BLaER1 treated with 17β-estradiol and CSF1 and Interleukin-3, amounts not matched to agents 10 nM and 100 nM (cell line): ENCODE measurements around the gene ANK2.
"Not testable (repeated sequence)": the region's sequence is repeated elsewhere in the genome, so short reads cannot be mapped to it uniquely, and the experiment has no call there.

Source experiments
- H3K27ac ChIP-seq, 11 experiments: shearing (Covaris generic); formaldehyde crosslinking; 2 replicates each; pipeline ENCODE4 v1.8.1; 2022
- H3K27me3 ChIP-seq, 11 experiments: shearing (Covaris generic); formaldehyde crosslinking; 2 replicates each; pipeline ENCODE4 v1.8.1; 2022
- H3K36me3 ChIP-seq, 11 experiments: shearing (Covaris generic); formaldehyde crosslinking; 2 replicates each; pipeline ENCODE4 v1.8.1; 2022
- H3K4me1 ChIP-seq, 10 experiments: shearing (Covaris generic); formaldehyde crosslinking; 2 replicates each; pipeline ENCODE4 v1.8.1; 2022
- H3K4me2 ChIP-seq, 11 experiments: shearing (Covaris generic); formaldehyde crosslinking; 2 replicates each; pipeline ENCODE4 v1.8.1; 2022
- H3K4me3 ChIP-seq, 10 experiments: shearing (Covaris generic); formaldehyde crosslinking; 2 replicates each; pipeline ENCODE4 v1.8.1; 2022
- H3K9ac ChIP-seq, 11 experiments: shearing (Covaris generic); formaldehyde crosslinking; 2 replicates each; pipeline ENCODE4 v1.8.1; 2022
- H3K9me3 ChIP-seq, 11 experiments: shearing (Covaris generic); formaldehyde crosslinking; replicated peaks in 1 of 11; 2 replicates each; pipeline ENCODE4 v1.8.1; 2022
- H4K20me1 ChIP-seq, 11 experiments: shearing (Covaris generic); formaldehyde crosslinking; 2 replicates each; pipeline ENCODE4 v1.8.1; 2022
- Cebpa-rat ChIP-seq, 11 experiments: shearing (Covaris generic); IDR thresholded peaks; 2 replicates each; pipeline ENCODE4 v1.8.1; 2022

The ANK2 gene

DNA sequence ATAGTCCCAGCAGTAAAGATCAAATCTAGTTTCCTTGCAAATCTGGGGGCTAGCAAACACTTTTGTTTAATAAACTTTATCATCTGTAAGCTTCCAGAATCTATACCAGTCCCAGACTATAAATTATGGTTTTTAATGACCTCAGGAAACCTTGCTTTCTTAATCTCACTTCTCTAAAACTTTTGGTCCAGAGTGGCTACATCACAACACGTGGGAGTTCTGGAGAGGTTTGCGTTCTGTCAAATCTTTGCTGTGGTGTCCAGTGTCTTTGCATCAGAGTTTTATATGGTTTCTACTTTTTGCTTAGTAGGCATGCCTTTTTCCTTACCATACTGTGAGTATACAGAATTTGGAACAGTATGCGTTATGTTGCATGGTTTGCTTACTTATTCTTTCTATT, 193.9 kb downstream of the ANK2 start:
- Histone ChIP-seq H3K27ac (no peak overlapping the region), H3K4me1 (no peaks in the 10 kb centered on the region), H3K9me3 (peaks cover 0 to 6% (median 0%) of the 10 kb centered on the region in 11 experiments; a peak in 1 of 22 replicates), H3K27me3 (no peaks in the 10 kb centered on the region), H4K20me1 (no peaks in the 10 kb centered on the region), H3K4me3 (no peak overlapping the region), H3K9ac (no peak overlapping the region), H3K36me3 (no peaks in the 10 kb centered on the region), H3K4me2 (no peak overlapping the region)
- no peak for TF ChIP-seq Cebpa-rat (IDR thresholded peaks at IDR 0.05)

DNA sequence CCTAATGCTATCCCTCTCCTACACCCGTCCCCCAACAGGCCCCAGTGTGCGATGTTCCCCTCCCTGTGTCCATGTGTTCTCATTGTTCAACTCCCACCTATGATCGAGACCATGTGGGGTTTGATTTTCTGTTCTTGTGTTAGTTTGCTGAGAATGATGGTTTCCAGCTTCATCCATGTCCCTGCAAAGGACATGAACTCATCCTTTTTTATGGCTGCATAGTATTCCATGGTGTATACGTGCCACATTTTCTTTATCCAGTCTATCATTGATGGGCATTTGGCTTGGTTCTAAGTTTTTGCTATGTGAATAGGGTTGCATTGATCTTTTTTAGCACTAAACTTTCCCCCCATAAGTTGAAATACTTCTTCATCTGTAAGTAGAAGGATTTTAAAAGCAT, 195.3 kb downstream of the ANK2 start:
- not testable (repeated sequence) for H3K27ac ChIP-seq, H3K9me3 ChIP-seq, H3K4me2 ChIP-seq, H3K4me1 ChIP-seq, H3K27me3 ChIP-seq, H4K20me1 ChIP-seq, H3K36me3 ChIP-seq, H3K9ac ChIP-seq, H3K4me3 ChIP-seq

DNA sequence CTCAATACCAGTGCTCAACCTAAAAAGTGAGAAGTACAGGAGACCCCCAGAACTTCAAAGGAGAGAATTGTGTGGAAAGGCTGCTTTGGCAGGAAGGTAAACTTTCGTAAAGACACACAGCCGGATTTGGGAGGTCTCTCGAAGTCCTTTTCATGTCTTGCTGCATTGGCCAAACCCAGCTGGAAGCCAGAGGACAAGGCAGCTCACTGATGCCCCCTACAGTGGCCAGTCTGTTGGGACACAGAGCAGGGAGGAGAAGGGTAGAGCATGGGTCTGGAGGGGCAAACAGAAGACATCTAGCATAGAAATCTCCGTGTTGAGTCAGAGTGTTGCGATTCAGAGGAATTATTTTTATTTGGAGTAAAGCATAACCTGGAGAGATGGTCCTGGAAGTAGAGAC, 198.9 kb downstream of the ANK2 start:
- no peaks in the 10 kb centered on the region for H3K4me1 ChIP-seq
- no peak for TF ChIP-seq Cebpa-rat (IDR thresholded peaks at IDR 0.05)
- H3K4me2 ChIP-seq: no peak overlapping the region
- H3K36me3 ChIP-seq: peaks cover 0 to 9% (median 3%) of the 10 kb centered on the region in 11 experiments; a peak in 5 of 22 replicates
- no peak overlapping the region for H3K4me3 ChIP-seq
- no peak overlapping the region for H3K27ac ChIP-seq
- no peaks in the 10 kb centered on the region for H4K20me1 ChIP-seq
- H3K9ac ChIP-seq: no peak overlapping the region
- peaks cover 11 to 27% (median 14%) of the 10 kb centered on the region in 11 experiments for H3K9me3 ChIP-seq
- H3K27me3 ChIP-seq: no peaks in the 10 kb centered on the region

DNA sequence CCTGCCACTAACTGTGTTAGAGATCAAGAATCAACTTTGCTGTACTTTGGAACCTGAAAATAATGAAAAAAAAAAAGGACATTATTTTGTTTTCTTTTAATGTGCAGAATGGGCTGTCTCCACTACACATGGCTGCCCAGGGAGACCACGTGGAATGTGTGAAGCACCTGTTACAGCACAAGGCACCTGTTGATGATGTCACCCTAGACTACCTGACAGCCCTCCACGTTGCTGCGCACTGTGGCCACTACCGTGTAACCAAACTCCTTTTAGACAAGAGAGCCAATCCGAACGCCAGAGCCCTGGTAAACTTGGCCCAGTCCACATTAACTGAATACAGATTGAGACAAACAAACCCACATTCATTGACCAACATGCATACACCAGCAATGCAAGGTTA, 206.2 kb downstream of the ANK2 start:
- peaks cover 5 to 22% (median 15%) of the 10 kb centered on the region in 10 experiments; a peak in 17 of 20 replicates for H3K4me1 ChIP-seq
- no peak overlapping the region for H3K4me3 ChIP-seq
- no peak overlapping the region for H3K9ac ChIP-seq
- peaks cover 11 to 30% (median 14%) of the 10 kb centered on the region in 11 experiments for H3K9me3 ChIP-seq
- no peak overlapping the region for H3K27ac ChIP-seq
- no peaks in the 10 kb centered on the region for H3K27me3 ChIP-seq
- no peak for TF ChIP-seq Cebpa-rat (IDR thresholded peaks at IDR 0.05)
- peaks cover 0 to 9% (median 3%) of the 10 kb centered on the region in 11 experiments; a peak in 5 of 22 replicates for H3K36me3 ChIP-seq
- H3K4me2 ChIP-seq: no peak overlapping the region
- H4K20me1 ChIP-seq: no peaks in the 10 kb centered on the region

DNA sequence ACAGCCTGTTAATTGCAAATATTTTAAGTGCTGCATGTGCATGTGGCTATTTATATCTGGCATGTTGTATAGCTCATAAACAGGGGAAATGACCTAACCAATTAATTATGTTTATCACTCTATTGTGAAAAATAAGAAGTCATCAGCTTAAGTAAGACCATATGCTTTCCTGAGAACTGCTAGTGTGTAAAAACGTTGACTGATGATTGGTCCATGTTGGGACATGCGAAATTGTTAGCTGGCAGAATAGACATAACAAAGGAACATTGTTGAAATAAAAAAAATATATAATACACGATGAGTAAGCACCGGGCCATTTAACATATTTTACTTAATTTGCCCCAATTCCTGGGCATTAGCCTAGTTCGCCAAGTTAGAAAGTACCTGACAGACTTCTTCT, 207.5 kb downstream of the ANK2 start:
- Histone ChIP-seq H3K9me3 (peaks cover 7 to 22% (median 10%) of the 10 kb centered on the region in 11 experiments), H3K27ac (no peak overlapping the region), H3K4me1 (peaks cover 5 to 22% (median 15%) of the 10 kb centered on the region in 10 experiments; a peak in 17 of 20 replicates), H3K4me3 (no peak overlapping the region), H3K36me3 (peaks cover 0 to 7% (median under 1%) of the 10 kb centered on the region in 11 experiments; a peak in 4 of 22 replicates), H4K20me1 (no peaks in the 10 kb centered on the region), H3K9ac (no peak overlapping the region), H3K4me2 (no peak overlapping the region; a peak in 1 of 22 replicates), H3K27me3 (no peaks in the 10 kb centered on the region)
- no peak for TF ChIP-seq Cebpa-rat (IDR thresholded peaks at IDR 0.05)

DNA sequence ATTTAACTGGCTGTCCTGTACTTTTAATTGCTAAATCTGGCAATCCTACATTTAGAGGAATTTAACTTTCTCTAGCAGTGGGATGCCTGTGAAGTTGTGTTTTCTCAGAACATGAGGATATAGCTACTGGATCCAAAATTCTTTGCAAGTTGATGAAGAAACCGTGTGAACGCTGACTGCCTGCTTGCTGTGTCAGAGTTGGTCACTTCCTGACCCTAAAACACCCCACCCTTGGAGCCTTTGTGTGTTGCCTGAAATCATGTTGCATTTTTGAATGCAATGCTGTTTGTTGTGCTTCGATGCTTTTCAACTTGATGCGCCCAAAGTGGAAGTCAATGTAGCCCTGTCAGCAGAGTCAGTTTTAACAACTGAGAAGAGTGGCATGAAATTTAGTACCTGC, 211.2 kb downstream of the ANK2 start:
- Histone ChIP-seq H3K4me2 (no peak overlapping the region), H3K36me3 (no peaks in the 10 kb centered on the region), H3K27ac (no peak overlapping the region), H3K9ac (no peak overlapping the region), H3K27me3 (no peaks in the 10 kb centered on the region), H3K9me3 (no peaks in the 10 kb centered on the region), H3K4me3 (no peak overlapping the region), H3K4me1 (peaks cover 5 to 22% (median 15%) of the 10 kb centered on the region in 10 experiments; a peak in 17 of 20 replicates), H4K20me1 (no peaks in the 10 kb centered on the region)
- no peak for TF ChIP-seq Cebpa-rat (IDR thresholded peaks at IDR 0.05)

DNA sequence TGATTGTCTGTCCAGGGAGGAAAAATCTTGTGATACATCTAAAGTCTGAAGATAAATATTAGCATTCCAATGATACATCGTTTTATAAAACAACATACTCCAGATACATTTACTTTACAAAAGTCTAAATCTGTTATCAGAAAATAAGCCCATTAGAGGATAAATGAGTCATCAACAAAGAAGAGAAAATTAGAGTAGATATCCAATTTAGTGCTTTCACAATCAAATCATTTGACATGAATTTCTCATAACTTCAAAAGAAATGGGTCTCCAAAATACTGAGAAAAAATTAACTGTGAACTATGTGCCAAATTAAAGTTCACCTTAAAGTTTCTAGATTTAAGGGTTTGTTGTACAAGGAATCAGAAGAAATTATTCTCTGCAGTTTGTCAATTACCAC, 213.8 kb downstream of the ANK2 start:
- no peak overlapping the region for H3K4me2 ChIP-seq
- H3K4me1 ChIP-seq: peaks cover under 1 to 11% (median 7%) of the 10 kb centered on the region in 10 experiments; a peak in 16 of 20 replicates
- H3K27ac ChIP-seq: no peak overlapping the region
- no peak for TF ChIP-seq Cebpa-rat (IDR thresholded peaks at IDR 0.05)
- H3K36me3 ChIP-seq: no peaks in the 10 kb centered on the region
- H3K9me3 ChIP-seq: no peaks in the 10 kb centered on the region
- no peak overlapping the region for H3K4me3 ChIP-seq
- H3K27me3 ChIP-seq: no peaks in the 10 kb centered on the region
- H3K9ac ChIP-seq: no peak overlapping the region
- H4K20me1 ChIP-seq: no peaks in the 10 kb centered on the region

DNA sequence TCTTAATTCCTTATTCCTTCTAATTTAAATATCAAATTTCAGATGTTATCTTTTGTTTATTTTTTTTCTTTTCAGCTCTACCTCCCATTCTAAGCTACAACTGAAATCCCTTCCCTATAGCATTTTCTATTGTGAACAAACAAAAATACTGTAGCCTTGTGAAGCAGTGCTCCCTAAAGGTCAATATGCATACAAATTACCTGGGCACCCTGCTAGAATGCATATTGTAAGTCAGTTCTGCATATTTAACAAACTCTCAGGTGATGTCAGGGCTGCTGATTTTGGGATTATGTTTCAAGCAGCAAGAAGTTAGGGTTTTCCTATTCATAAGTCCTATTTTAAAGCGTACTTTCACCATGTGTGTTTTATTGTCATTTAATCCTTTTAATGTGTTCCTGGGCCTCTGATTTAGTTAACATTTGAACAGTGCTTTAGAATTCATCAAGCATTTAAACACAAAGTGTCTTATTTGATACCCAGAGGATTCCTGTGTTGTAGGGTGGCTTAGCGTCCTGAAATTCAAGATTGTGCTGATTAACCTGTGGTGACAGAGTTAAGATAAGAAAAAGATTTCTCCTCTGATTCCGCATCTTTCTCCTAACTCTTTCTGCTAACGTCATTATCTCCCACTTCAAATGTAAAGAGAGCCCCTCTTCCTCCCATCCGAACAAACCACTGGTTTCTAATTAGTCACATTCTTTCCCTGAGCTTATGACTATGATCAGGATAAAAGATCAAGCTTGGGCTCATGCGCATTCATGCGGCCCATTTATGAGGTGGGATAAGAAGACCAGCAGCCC, 221.3 kb downstream of the ANK2 start:
- no peak for TF ChIP-seq Cebpa-rat (IDR thresholded peaks at IDR 0.05)
- H3K4me1 ChIP-seq: no peaks in the 10 kb centered on the region

DNA sequence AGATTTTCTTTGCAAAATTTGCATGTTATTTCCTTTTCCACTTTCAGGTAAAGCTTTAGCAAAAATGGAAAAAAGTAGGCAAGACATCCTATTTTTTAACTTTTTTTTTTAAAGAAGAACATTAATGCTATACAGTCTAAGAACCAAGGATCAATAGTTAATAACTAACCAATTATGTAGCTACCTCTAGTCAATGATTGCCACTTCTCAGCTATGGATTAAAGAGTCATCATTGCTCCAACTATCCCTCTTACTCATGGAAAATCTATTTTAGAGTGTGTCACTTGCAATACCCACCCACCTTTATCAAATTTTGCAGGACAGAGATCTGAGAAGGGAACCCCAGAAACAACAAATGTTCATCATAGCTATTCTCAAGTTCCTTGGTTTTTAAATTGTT, 223.1 kb downstream of the ANK2 start:
- no peak overlapping the region for H3K27ac ChIP-seq
- peaks cover 0 to 5% (median 0%) of the 10 kb centered on the region in 11 experiments; a peak in 2 of 22 replicates for H3K9me3 ChIP-seq
- no peak overlapping the region for H3K9ac ChIP-seq
- H3K36me3 ChIP-seq: no peaks in the 10 kb centered on the region
- no peaks in the 10 kb centered on the region for H4K20me1 ChIP-seq
- H3K4me1 ChIP-seq: no peaks in the 10 kb centered on the region
- no peak overlapping the region for H3K4me2 ChIP-seq
- TF ChIP-seq Cebpa-rat (IDR thresholded peaks at IDR 0.05): no peak
- no peak overlapping the region for H3K4me3 ChIP-seq
- no peaks in the 10 kb centered on the region for H3K27me3 ChIP-seq

More for the DNA sequence above, 221.3 kb downstream of the ANK2 start:
- no peak overlapping the region for H3K27ac ChIP-seq
- H3K27me3 ChIP-seq: no peaks in the 10 kb centered on the region
- no peak overlapping the region for H3K4me2 ChIP-seq
- peaks cover 0 to 5% (median 0%) of the 10 kb centered on the region in 11 experiments; a peak in 2 of 22 replicates for H3K9me3 ChIP-seq
- no peak overlapping the region for H3K4me3 ChIP-seq
- no peak overlapping the region for H3K9ac ChIP-seq
- no peaks in the 10 kb centered on the region for H3K36me3 ChIP-seq
- no peaks in the 10 kb centered on the region for H4K20me1 ChIP-seq

DNA sequence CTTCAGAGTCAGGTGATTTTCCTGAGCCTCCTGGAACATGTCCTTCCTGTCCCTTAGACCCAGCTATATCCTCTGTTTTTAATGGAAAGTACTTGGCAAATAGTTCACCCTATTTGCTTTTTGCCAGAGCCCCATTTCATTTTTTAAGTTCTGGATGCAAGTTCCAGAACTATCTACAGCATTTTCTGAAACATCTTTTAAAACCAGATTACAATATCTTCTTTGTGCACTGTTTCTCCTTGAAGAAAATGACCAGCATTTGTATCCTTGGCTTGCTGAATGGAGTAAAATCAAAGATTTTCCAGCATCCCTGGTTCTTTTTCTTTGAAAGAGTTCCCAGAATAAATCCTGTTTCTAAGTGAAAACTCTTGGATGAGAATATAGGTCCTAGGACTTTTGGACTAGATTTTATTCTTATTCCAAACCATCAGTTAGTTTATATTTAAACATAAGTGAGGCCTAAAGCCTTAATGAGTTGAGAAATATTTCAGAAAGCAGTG, 224.3 kb downstream of the ANK2 start:
- no peaks in the 10 kb centered on the region for H3K36me3 ChIP-seq
- no peaks in the 10 kb centered on the region for H4K20me1 ChIP-seq
- H3K4me3 ChIP-seq: no peak overlapping the region
- H3K27ac ChIP-seq: no peak overlapping the region
- no peak overlapping the region for H3K9ac ChIP-seq
- H3K9me3 ChIP-seq: peaks cover 0 to 5% (median 0%) of the 10 kb centered on the region in 11 experiments; a peak in 2 of 22 replicates
- no peaks in the 10 kb centered on the region for H3K27me3 ChIP-seq
- no peak overlapping the region for H3K4me2 ChIP-seq
- no peaks in the 10 kb centered on the region for H3K4me1 ChIP-seq
- no peak for TF ChIP-seq Cebpa-rat (IDR thresholded peaks at IDR 0.05)
